ENCODE results near the gene PTPRJ.

The PTPRJ gene

GRCh38 chr11:48063424-48063978, 83.1 kb downstream of the PTPRJ start:
- no peak for DNase-seq

GRCh38 chr11:48064306-48064705, 83.9 kb downstream of the PTPRJ start:
- DNase-seq, result no peak

- DNase-seq, result peak in 2 of 51 donors; percentile 14 to 18
Observed at GRCh38 chr11:48066881-48067800, 86.8 kb downstream of the PTPRJ start.

- DNase-seq, result no peak
Observed at GRCh38 chr11:48073031-48073861, 92.9 kb downstream of the PTPRJ start.

- no peak for DNase-seq
Observed at GRCh38 chr11:48074425-48075181, 94.2 kb downstream of the PTPRJ start.

DNA sequence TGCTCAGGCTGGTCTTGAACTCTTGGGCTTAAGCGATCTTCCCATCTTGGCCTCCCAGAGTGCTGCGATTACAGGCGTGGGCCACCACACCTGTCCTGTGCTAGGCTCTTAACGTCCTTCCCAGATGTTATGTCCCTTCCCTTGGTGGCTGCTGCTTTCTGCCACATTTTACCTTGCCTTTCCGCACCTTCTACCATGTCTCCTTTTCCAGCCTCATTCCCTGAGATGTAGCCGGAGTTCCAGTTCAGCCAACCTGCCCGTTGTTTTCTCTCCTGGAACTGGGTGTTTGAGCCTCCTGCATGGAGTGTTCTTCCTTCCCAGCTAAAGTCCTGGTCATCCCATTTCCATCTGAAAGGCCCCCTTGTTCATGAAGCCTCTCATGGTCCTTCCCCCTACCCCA, 95.3 kb downstream of the PTPRJ start:
- no peak for DNase-seq

- DNase-seq, result no peak
Observed at GRCh38 chr11:48077251-48077650, 96.9 kb downstream of the PTPRJ start.

DNA sequence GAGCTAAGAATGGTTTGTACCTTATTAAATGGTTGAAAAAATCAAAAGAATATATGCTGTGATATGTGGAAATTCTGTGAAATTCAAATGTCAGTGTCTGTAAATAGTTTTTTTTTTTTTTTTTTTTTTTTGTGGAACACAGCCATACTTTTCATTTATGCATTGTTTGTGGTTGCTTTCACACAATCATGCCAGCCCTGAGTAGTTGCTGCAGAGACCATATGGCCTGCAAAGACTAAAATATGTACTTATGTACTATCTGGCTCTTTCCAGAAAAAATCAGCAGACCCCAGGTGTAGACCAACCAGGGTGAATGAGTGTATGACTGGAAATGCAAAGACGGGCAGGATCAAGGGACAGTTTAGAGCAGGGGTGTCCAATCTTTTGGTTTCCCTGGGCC, 98.3 kb downstream of the PTPRJ start:
- DNase-seq, result no peak

- no peak for DNase-seq
Observed at GRCh38 chr11:48079596-48079995, 99.2 kb downstream of the PTPRJ start.

DNA sequence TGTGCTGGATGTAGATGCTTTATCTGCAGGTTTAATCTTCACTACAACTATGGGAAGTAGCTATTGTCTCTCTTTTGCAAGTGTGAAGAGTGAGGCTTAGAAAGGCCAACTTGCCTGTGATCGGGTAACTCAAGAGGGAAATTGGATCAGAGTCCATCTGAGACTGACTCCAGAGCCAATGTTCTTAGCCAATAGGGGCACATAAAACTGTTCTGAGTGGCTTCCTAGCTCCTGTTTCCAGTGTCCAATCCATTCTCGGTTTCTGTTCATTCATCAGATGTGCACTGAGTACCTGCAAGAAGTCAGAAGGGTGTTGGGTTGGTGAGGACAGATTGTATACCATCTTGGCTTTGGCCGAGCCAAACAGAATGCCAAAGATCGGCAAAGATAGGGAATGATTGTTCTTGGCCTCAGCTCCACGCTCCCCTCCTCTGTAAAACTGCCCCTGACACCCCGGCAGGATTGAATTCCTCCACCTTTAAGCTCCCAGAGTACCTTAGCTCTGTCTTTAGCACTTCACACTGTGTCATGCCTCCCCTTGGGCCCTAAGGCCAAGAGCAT, 100.0 kb downstream of the PTPRJ start:
- no peak for DNase-seq

- DNase-seq, result peak in 37 of 51 donors; percentile 33 to 86 (median 70)
Observed at GRCh38 chr11:48081151-48082010, 101.0 kb downstream of the PTPRJ start.

DNA sequence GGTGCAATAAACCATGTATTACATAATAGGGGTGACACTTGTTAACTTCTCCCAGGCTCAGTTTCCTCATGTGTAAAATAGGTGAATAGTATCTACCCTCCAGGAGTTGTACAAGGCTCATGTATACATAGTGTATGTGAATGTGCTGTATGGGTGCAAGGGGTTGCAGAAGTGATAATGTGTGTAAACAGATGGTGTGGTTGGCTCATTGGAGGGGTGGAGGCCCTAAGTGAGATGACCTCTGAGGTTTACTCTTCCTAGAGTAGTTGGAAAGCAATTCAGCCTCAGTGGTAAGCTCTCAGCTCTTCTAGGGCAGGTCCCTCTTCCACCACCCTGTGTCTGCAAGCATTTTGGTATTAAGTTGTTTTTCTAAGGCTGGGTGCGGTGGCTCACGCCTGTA, 102.4 kb downstream of the PTPRJ start:
- DNase-seq, result no peak

- no peak for DNase-seq
Observed at GRCh38 chr11:48083421-48083820, 103.1 kb downstream of the PTPRJ start.

GRCh38 chr11:48085688-48086087, 105.3 kb downstream of the PTPRJ start:
- DNase-seq, result no peak

DNA sequence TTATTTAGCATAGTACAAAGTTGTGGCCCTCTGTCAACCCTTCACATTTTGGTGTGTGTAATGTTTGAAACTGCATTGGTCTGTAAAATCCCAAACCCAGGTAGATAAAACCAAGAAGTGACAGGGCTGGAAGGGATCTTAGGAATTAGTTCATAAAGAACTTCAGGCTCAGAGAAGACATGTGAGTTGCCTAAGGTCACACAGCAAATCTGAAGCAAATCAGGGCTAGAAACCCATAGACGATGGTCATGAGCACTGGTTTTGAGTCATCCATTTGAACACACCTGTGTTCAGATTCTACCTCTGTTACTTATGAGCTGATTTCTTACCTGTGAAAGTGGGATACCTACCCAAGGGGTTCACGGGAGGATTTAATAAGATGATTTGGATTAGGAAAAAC, 107.1 kb downstream of the PTPRJ start:
- no peak for DNase-seq

DNA sequence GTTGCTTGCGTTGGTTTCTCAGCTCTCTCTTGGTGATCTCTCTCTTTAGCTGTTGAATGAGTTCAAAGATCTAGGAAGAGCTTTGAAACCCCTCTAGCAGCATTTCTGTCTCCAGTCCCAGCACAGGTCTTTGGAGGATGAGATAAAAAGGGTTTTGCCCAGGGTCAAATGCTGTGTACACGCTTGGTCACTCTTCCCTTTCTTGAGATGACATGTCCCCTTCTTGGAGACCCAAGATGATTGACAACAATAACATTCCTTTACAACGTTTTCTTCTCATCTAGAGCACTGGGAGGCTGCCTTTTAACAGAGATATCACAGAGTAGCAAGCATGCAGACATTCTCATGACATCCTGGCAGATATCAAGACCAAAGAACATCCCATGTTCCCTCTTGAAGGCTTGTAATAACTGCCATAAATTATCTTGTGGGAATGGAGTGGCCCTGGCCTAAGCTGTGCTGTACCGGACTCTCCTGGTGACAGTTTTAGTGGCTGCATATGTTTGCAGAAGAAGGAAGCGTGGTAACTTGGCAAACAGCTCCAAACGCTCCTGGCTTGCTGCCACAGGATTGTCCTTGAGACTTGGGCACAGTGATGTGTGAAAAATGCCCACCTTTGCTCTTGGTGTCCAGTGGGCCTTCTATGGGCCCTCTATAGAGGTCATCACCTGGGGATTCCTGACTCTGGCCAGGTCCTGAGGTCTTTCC, 107.8 kb downstream of the PTPRJ start:
- DNase-seq, result peak in 1 of 51 donors; percentile 29

- DNase-seq, result no peak
Observed at GRCh38 chr11:48088682-48089050, 108.3 kb downstream of the PTPRJ start.

DNA sequence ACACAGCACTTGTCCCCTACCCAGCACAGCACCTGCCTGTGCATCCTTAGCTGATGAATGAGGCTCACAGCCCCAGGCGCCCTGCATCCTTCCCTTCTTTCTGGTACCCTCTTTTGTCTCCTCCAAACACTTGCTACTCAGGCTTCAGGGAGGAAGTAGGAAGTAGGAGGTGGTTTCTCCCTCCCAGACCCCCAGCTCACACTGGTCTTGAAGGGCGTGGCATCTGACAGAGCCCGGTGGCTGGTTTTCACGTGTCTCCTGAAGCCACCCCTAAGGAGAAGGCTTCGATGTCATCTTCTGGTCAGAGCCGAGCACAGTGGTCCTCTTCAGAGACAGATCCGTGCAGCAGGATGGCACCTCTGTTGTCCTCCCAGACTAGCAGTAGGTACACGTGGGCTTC, 109.8 kb downstream of the PTPRJ start:
- DNase-seq, result no peak

GRCh38 chr11:48091426-48092102, 111.2 kb downstream of the PTPRJ start:
- no peak for DNase-seq
